Left forelimb (tissue), 1 donor: ENCODE data around the gene KCNAB1.
"Not testable (repeated sequence)": the region's sequence is repeated elsewhere in the genome, so short reads cannot be mapped to it uniquely, and the experiment has no call there.

Source experiments
- DNase-seq: peaks from one replicate; pipeline ENCODE4 v3.0.0-alpha.2; 2018; ENCODE audit warnings: low spot score

Gene KCNAB1

GRCh38 chr3:156120528-156121251, at the start of gene KCNAB1:
KCNAB1 (plus strand) TSS chr3:156120578.
- no peak for DNase-seq

DNA sequence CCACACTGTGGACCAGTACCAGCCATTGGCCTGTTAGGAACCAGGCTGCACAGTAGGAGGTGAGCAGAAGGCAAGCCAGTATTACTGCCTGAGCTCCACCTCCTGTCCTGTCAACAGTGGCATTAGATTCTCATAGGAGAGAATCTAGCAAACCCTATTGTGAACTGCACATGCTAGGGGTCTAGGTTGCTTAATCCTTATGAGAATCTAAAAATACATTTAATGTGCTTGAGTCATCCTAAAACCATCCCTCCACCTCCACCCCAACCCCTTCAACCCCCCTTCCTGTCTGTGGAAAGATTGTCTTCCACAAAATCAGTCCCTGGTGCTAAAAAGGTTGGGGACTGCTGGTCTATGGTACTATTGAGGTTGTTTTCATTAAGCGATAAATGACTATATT, 49.3 kb upstream of the KCNAB1 start:
- no peak for DNase-seq

DNA sequence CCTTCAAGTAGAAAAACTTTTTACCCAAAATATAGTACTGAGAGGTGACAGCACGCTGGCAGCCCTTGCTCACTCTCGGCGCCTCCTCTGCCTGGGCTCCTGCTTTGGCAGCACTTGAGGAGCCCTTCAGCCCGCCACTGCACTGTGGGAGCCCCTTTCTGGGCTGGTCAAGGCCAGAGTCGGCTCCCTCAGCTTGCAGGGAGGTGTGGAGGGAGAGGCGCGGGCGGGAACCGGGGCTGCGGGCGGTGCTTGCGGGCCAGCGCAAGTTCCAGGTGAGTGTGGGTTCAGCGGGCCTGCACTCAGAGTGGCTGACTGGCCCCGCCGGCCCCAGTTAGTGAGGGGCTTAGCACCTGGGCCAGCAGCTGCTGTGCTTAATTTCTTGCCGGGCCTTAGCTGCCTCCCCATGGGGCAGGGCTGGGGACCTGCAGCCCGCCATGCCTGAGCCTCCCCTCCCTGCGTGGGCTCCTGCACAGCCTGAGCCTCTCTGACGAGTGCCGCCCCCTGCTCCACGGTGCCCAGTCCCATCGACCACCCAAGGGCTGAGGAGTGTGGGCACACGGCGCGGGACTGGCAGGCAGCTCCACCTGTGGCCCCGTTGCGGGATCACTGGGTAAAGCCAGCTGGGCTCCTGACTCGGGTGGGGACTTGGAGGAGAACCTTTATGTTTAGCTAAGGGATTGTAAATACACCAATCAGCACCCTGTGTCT, 47.3 kb upstream of the KCNAB1 start:
- not testable (repeated sequence) for DNase-seq

- DNase-seq = no peak
Measured at GRCh38 chr3:156090126-156090525, 30.3 kb upstream of the KCNAB1 start.

GRCh38 chr3:156093964-156094363, 26.4 kb upstream of the KCNAB1 start:
- DNase-seq = no peak

GRCh38 chr3:156094391-156094790, 26.0 kb upstream of the KCNAB1 start:
- DNase-seq = no peak

DNA sequence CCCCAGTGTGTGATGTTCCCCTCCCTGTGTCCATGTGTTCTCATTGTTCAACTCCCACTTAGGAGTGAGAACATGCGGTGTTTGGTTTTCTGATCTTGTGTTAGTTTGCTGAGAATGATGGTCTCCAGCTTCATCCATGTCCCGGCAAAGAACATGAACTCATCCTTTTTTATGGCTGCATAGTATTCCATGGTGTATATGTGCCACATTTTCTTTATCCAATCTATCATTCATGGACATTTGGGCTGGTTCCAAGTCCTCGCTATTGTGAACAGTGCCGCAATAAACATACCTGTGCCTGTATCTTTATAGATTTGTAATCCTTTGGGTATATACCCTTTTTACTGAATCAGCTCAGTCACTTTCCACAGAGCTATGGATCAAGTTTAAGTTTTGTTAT, 24.7 kb upstream of the KCNAB1 start:
- not testable (repeated sequence) for DNase-seq

DNA sequence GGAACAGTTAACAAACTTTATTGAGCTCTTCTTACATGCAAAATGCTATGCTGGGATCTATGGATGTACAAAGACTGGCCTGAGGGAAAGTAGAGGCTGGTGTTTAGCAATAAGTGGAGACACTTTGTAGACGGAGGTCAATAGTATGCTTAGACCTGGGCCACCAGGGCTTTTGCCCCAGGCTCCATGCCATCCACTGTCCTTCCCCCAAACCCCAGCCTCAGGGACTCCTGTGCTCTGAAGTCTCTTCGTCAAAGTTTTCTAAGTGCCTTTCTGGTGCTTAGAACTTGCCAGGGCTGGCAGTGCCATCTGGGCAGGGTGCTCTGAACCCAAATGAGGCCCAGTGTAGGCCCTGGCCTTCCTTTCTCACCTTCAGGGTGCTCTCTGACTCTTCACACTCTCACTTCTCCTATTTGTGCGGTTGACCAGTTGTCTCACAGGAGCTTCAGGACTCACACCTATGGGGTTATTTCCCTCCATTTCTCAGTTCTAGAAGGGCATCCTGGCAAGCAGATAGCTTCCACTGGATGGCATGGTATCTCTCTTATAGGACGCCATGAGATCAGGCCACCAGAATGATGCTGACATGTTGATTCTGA, 21.8 kb upstream of the KCNAB1 start:
- DNase-seq = no peak

DNA sequence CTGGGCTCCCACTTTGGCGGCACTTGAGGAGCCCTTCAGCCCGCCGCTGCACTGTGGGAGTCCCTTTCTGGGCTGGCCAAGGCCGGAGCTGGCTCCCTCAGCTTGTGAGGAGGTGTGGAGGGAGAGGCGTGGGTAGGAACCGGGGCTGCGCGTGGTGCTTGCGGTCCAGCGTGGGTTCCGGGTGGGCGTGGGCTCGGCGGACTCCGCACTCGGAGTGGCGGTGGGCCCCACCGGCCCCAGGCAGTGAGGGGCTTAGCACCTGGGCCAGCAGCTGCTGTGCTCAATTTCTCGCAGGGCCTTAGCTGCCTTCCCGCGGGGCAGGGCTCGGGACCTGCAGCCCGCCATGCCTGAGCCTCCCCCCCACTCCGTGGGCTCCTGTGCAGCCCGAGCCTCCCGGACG, 21.0 kb upstream of the KCNAB1 start:
- not testable (repeated sequence) for DNase-seq

DNA sequence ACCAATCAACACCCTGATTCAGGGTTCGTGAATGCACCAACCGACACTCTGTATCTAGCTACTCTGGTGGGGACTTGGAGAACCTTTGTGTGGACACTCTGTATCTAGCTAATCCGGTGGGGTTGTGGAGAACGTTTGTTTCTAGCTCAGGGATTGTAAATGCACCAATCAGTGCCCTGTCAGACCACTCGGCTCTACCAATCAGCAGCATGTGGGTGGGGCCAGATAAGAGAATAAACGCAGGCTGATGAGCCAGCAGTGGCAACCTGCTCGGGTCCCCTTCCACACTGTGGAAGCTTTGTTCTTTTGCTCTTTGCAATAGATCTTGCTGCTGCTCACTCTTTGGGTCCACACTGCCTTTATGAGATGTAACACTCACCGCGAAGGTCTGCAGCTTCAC, 20.4 kb upstream of the KCNAB1 start:
- DNase-seq = not testable (repeated sequence)

DNA sequence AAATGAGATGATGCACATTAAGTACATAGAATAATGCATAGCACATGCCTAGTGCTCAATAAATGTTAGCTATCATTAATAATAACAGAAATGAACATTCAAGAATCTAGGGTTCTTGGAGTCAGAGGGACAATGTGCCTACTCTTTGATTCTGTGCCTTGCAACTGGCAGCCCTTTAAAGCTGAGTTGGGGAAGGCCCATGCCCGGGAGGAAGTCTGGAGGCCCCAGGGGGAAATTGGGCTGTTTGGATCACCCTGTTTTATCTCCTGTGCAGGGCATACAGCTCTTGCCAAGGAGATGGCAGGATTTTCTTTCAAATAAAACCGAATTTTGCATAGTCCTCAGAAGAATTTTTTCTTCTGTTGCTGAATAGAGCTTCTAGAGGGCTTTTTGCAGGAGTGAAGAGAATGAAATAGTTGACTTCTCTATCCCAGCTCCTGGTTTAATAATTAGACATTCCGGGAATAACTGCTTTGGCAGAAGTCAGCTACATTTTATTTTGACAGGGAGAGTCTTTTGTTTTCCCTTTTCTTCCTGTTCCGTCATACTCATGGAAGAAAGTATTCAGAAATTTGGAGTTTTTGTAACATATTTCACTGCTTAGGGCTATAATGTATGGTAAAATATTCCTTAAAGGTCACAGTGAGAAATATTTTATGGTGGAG, 18.0 kb upstream of the KCNAB1 start:
- DNase-seq = no peak

DNA sequence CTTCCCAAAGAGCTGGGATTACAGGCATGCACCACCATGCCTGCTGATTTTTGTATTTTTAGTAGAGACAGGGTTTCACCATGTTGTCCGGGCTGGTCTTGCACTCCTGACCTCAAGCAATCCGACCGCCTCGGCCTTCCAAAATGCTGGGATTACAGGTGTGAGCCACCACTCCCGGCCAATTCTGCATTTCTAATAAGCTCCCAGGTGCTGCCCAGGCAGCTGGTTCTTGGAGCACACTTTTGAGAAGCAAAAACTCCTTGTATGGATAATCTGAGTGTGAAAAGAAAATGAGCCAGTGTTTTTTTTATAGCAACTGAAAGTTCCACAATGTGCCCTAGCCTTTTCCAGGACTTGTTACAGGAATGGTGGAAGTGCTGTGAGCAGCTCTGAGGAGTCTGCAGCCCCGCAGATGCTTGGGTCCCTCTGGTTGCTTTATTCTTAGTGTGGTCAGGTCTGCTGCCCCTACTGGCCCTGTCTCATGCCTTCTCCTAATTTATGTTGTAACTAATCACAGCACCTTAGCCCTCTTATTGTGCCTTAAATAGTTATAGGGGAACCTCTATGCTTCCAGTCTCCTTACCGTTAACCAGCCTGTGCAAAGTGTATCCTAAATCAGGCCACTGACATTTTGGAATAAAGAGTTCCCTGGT, 13.5 kb upstream of the KCNAB1 start:
- DNase-seq = no peak

DNA sequence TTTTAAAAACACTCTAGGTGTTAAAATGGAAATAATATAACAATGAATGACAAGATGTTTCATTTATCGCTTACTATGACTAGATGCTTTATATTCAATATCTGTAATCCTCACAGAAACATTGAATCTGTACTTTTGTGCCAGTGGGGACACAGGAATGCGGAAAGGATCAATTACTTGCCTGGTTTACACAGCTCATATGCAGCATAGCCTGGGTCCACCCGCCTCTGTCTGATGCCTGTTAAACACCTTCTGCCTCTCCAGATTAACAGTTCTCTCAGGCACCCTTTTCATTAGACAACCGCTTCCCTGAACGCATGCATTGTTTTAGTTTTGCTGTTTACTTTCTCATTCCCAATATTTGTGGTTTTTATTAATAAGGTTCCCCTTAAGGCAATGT, 12.9 kb upstream of the KCNAB1 start:
- no peak for DNase-seq

GRCh38 chr3:156108616-156109015, 11.8 kb upstream of the KCNAB1 start:
- no peak for DNase-seq

- DNase-seq = no peak
Measured at GRCh38 chr3:156109989-156110388, 10.4 kb upstream of the KCNAB1 start.

- DNase-seq = no peak
Measured at GRCh38 chr3:156126467-156126866, 6.1 kb downstream of the KCNAB1 start.

GRCh38 chr3:156131241-156131640, 10.9 kb downstream of the KCNAB1 start:
- no peak for DNase-seq

DNA sequence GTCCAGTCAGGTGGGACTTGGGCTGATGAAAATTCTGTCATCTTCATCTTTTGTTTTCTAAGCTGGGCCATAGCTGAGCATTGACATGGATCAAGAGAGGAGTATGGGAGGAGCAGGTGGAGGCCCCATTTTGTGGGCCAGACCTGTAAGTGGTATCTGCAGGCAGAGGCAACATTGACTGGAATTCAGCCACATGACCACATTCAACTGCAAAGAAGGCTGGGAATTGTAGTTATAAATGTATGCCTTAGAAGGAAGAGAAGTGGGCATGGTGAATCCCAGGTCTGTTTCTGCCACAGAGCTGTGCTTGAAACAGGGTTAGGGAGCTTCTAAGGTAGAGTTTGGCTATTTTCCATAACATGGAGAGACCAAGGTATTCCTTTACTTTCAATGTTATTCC, 11.4 kb downstream of the KCNAB1 start:
- DNase-seq = no peak

- no peak for DNase-seq
Measured at GRCh38 chr3:156132313-156132712, 11.9 kb downstream of the KCNAB1 start.

DNA sequence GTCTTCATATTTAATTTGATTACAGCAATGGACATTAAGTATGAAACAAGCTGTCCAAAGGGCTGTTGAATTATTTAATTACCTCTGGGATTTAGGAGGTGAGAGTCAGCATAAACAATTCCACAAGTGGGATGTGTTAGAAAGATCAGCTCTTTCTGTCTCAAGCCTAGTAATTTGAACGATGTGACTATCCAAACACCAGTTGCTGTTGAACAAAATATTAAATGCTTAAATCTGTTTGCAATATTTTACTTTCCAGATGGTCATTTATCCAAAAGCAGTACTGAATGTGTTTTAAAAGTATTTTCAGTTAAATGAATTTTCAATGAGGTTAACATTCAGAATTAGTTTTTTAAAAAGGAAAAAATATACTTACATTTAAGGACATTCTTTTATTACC, 12.7 kb downstream of the KCNAB1 start:
- DNase-seq = no peak

DNA sequence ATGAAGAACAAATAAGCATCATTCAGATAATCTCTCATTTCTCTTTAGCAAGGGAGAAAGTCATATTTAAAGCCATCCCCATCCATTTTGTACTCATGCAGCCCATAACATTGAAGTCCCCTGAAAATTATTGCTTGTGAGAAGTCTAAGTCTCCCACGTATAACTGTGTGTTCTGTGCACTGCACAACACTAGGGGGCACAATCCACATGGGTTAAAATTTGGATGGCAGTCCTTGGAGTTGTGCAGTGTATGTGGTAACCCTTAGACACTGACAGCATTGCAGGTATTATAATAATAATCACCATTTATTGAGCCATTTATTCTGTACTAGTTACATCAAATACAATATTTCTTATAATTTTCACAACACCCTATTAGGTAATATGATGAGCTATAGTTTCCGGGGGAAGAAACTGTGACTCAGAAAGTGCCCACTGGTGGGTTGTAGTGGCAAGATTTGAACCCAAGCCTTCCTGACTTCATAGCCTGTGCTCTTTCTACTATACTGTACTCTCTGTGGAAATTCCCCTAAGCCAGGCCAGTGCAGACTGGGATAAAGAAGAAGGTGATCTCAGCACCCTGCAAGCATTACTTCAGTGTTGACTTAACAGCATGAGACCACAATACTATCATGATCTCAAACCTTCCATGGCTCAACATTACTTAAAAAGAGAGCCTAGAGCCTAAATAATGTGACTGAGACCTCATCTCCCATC, 15.7 kb downstream of the KCNAB1 start:
- no peak for DNase-seq

- not testable (repeated sequence) for DNase-seq
Measured at GRCh38 chr3:156137397-156137796, 17.0 kb downstream of the KCNAB1 start.
